Measurements from ENCODE around the gene PDE10A. TPM values are rescaled to one million over a fixed set of nuclear protein-coding genes. Genes with fewer than 3 reads are reported as not detected.

PDE10A gene
- total and polyA plus RNA-seq, 12 donors = 6.8 to 20.4 (median 14.2) TPM

- intact Hi-C loops (cut with DNase I) = no loop called here
- Histone ChIP-seq H3K27ac (no peak overlapping the region), H3K27me3 (no peaks in the 10 kb centered on the region), H3K4me3 (no peak overlapping the region), H3K4me1 (no peaks in the 10 kb centered on the region), H3K36me3 (peaks cover 0 to 55% (median 4%) of the 10 kb centered on the region in 9 donors), H3K9me3 (no peaks in the 10 kb centered on the region)
- no peak for TF ChIP-seq CTCF (IDR thresholded peaks at IDR 0.05)
- WGBS, 2 donors = 95 to 100% methylated on average over 1 of the region's 1 CpG
- DNase-seq (no peak), ATAC-seq (no peak)
These were observed 286.9 kb downstream of the PDE10A start for GRCh38 chr6:165376100-165376499.

- DNase-seq (no peak), ATAC-seq (no peak)
- H3K4me1 ChIP-seq = no peaks in the 10 kb centered on the region
- no peak overlapping the region for H3K27ac ChIP-seq
- peaks cover 0 to 32% (median 0%) of the 10 kb centered on the region in 9 donors for H3K36me3 ChIP-seq
- H3K4me3 ChIP-seq = no peak overlapping the region
- no peaks in the 10 kb centered on the region for H3K27me3 ChIP-seq
- no peak for TF ChIP-seq CTCF (IDR thresholded peaks at IDR 0.05)
- WGBS, 2 donors = 86 to 92% methylated on average over 1 of the region's 1 CpG
- H3K9me3 ChIP-seq = peaks cover 0 to 28% (median 9%) of the 10 kb centered on the region in 11 donors
- intact Hi-C loops (cut with DNase I) = no loop called here
These were observed 297.7 kb downstream of the PDE10A start for GRCh38 chr6:165365371-165365770.

GRCh38 chr6:165345700-165346099 is 317.3 kb downstream of the PDE10A start:
- H3K36me3 ChIP-seq = peaks cover 0 to 25% (median 4%) of the 10 kb centered on the region in 9 donors
- no peak overlapping the region for H3K27ac ChIP-seq
- no peak for TF ChIP-seq CTCF (IDR thresholded peaks at IDR 0.05)
- no peaks in the 10 kb centered on the region for H3K4me1 ChIP-seq
- H3K9me3 ChIP-seq = no peaks in the 10 kb centered on the region
- intact Hi-C loops (cut with DNase I) = no loop called here
- 88 to 89% methylated on average over 4 of the region's 4 CpGs for WGBS, 2 donors
- ATAC-seq = no peak
- DNase-seq = no peak
- no peaks in the 10 kb centered on the region for H3K27me3 ChIP-seq
- H3K4me3 ChIP-seq = no peak overlapping the region

GRCh38 chr6:165340532-165340931 is 322.5 kb downstream of the PDE10A start:
- intact Hi-C loops (cut with DNase I) = no loop called here
- WGBS, 2 donors = 87 to 89% methylated on average over 5 of the region's 5 CpGs
- no peak overlapping the region for H3K27ac ChIP-seq

More at GRCh38 chr6:165340532-165340931, 322.5 kb downstream of the PDE10A start:
- no peaks in the 10 kb centered on the region for H3K27me3 ChIP-seq
- peaks cover 0 to 44% (median 0%) of the 10 kb centered on the region in 9 donors for H3K36me3 ChIP-seq
- ATAC-seq (no peak), DNase-seq (no peak)
- H3K9me3 ChIP-seq = peaks cover 0 to 2% (median 0%) of the 10 kb centered on the region in 11 donors
- no peak for TF ChIP-seq CTCF (IDR thresholded peaks at IDR 0.05)
- H3K4me1 ChIP-seq = no peaks in the 10 kb centered on the region
- H3K4me3 ChIP-seq = no peak overlapping the region
